IPS-15b (cell line): ENCODE measurements around the gene ABCC9.

Experiments
- H3K27me3 ChIP-seq: one replicate; pipeline ENCODE4 v1.6.1; 2013; ENCODE audit warnings: low read length; ENCODE audit not compliant: control insufficient read depth, insufficient read depth
- H3K36me3 ChIP-seq: one replicate; pipeline ENCODE4 v1.6.1; 2013; ENCODE audit warnings: low read length; ENCODE audit not compliant: control insufficient read depth, insufficient read depth
- H3K4me1 ChIP-seq: one replicate; pipeline ENCODE4 v1.6.1; 2013; ENCODE audit warnings: mild to moderate bottlenecking, low read length; ENCODE audit not compliant: control insufficient read depth, insufficient read depth
- H3K4me3 ChIP-seq: one replicate; pipeline ENCODE4 v1.5.1; 2013; ENCODE audit warnings: low read depth, low read length
- H3K9ac ChIP-seq: one replicate; pipeline ENCODE4 v1.6.1; 2013; ENCODE audit warnings: low read depth, mild to moderate bottlenecking, low read length
- H3K9me3 ChIP-seq: one replicate; pipeline ENCODE4 v1.6.1; 2013; ENCODE audit warnings: mild to moderate bottlenecking, low read length; ENCODE audit not compliant: control insufficient read depth, insufficient read depth

Gene ABCC9

GRCh38 chr12:21962821-21963220 lies 21.6 kb upstream of the ABCC9 start:
- no peak overlapping the region for H3K9ac ChIP-seq

GRCh38 chr12:21962236-21962635 lies 21.0 kb upstream of the ABCC9 start:
- no peak overlapping the region for H3K9ac ChIP-seq
- H3K27me3 ChIP-seq: no peaks in the 10 kb centered on the region
- no peaks in the 10 kb centered on the region for H3K9me3 ChIP-seq
- H3K4me3 ChIP-seq: no peak overlapping the region
- H3K4me1 ChIP-seq: no peaks in the 10 kb centered on the region
- H3K36me3 ChIP-seq: no peaks in the 10 kb centered on the region

More at GRCh38 chr12:21962821-21963220, 21.6 kb upstream of the ABCC9 start:
- no peaks in the 10 kb centered on the region for H3K4me1 ChIP-seq
- no peaks in the 10 kb centered on the region for H3K36me3 ChIP-seq
- no peaks in the 10 kb centered on the region for H3K9me3 ChIP-seq
- no peaks in the 10 kb centered on the region for H3K27me3 ChIP-seq
- H3K4me3 ChIP-seq: no peak overlapping the region

- H3K27me3 ChIP-seq: no peaks in the 10 kb centered on the region
- no peaks in the 10 kb centered on the region for H3K36me3 ChIP-seq
- no peaks in the 10 kb centered on the region for H3K4me1 ChIP-seq
- H3K4me3 ChIP-seq: no peak overlapping the region
- no peak overlapping the region for H3K9ac ChIP-seq
- H3K9me3 ChIP-seq: no peaks in the 10 kb centered on the region
These were observed 9.4 kb upstream of the ABCC9 start for GRCh38 chr12:21950649-21951048.

- H3K4me1 ChIP-seq: no peaks in the 10 kb centered on the region
- no peaks in the 10 kb centered on the region for H3K27me3 ChIP-seq
- no peaks in the 10 kb centered on the region for H3K36me3 ChIP-seq
- no peaks in the 10 kb centered on the region for H3K9me3 ChIP-seq
- no peak overlapping the region for H3K9ac ChIP-seq
- H3K4me3 ChIP-seq: no peak overlapping the region
These were observed 7.8 kb upstream of the ABCC9 start for GRCh38 chr12:21949036-21949435.

GRCh38 chr12:21946983-21947382 lies 5.8 kb upstream of the ABCC9 start:
- no peaks in the 10 kb centered on the region for H3K9me3 ChIP-seq
- no peak overlapping the region for H3K4me3 ChIP-seq
- H3K27me3 ChIP-seq: peaks cover 12% of the 10 kb centered on the region
- H3K9ac ChIP-seq: no peak overlapping the region
- H3K36me3 ChIP-seq: no peaks in the 10 kb centered on the region
- H3K4me1 ChIP-seq: no peaks in the 10 kb centered on the region

GRCh38 chr12:21945002-21945401 lies 3.8 kb upstream of the ABCC9 start:
- H3K9me3 ChIP-seq: no peaks in the 10 kb centered on the region
- no peak overlapping the region for H3K4me3 ChIP-seq

GRCh38 chr12:21942377-21942703 lies 1.1 kb upstream of the ABCC9 start:
- Histone ChIP-seq H3K9ac (no peak overlapping the region), H3K4me3 (peak overlapping the region; percentile 70), H3K4me1 (peaks cover 5% of the 10 kb centered on the region), H3K36me3 (no peaks in the 10 kb centered on the region), H3K9me3 (no peaks in the 10 kb centered on the region), H3K27me3 (peaks cover 45% of the 10 kb centered on the region)

More at GRCh38 chr12:21945002-21945401, 3.8 kb upstream of the ABCC9 start:
- no peaks in the 10 kb centered on the region for H3K36me3 ChIP-seq
- no peak overlapping the region for H3K9ac ChIP-seq
- peaks cover 32% of the 10 kb centered on the region for H3K27me3 ChIP-seq
- H3K4me1 ChIP-seq: peaks cover 2% of the 10 kb centered on the region

GRCh38 chr12:21941506-21942376 lies 515 bp upstream of the ABCC9 start:
- Histone ChIP-seq H3K9ac (no peak overlapping the region), H3K36me3 (no peaks in the 10 kb centered on the region), H3K4me1 (peaks cover 5% of the 10 kb centered on the region), H3K9me3 (no peaks in the 10 kb centered on the region), H3K4me3 (peak overlapping the region; percentile 70), H3K27me3 (peaks cover 45% of the 10 kb centered on the region)

- no peaks in the 10 kb centered on the region for H3K9me3 ChIP-seq
- no peak overlapping the region for H3K4me3 ChIP-seq
- H3K36me3 ChIP-seq: no peaks in the 10 kb centered on the region
- H3K27me3 ChIP-seq: peaks cover 45% of the 10 kb centered on the region
- no peak overlapping the region for H3K9ac ChIP-seq
- H3K4me1 ChIP-seq: peaks cover 5% of the 10 kb centered on the region
These were observed 1.8 kb downstream of the ABCC9 start for GRCh38 chr12:21939435-21939834.

- H3K27me3 ChIP-seq: peaks cover 45% of the 10 kb centered on the region
- H3K36me3 ChIP-seq: no peaks in the 10 kb centered on the region
- H3K9me3 ChIP-seq: no peaks in the 10 kb centered on the region
- no peak overlapping the region for H3K9ac ChIP-seq
- no peak overlapping the region for H3K4me3 ChIP-seq
- peaks cover 5% of the 10 kb centered on the region for H3K4me1 ChIP-seq
These were observed 2.3 kb downstream of the ABCC9 start for GRCh38 chr12:21938879-21939278.

GRCh38 chr12:21934173-21934572 lies 7.1 kb downstream of the ABCC9 start:
- Histone ChIP-seq H3K36me3 (no peaks in the 10 kb centered on the region), H3K27me3 (peaks cover 5% of the 10 kb centered on the region), H3K9ac (no peak overlapping the region), H3K4me1 (peaks cover under 1% of the 10 kb centered on the region), H3K9me3 (no peaks in the 10 kb centered on the region), H3K4me3 (no peak overlapping the region)

- no peaks in the 10 kb centered on the region for H3K36me3 ChIP-seq
- H3K4me1 ChIP-seq: no peaks in the 10 kb centered on the region
- no peak overlapping the region for H3K9ac ChIP-seq
- H3K4me3 ChIP-seq: no peak overlapping the region
- H3K9me3 ChIP-seq: no peaks in the 10 kb centered on the region
- H3K27me3 ChIP-seq: no peaks in the 10 kb centered on the region
These were observed 7.6 kb downstream of the ABCC9 start for GRCh38 chr12:21933656-21934055.
